Neuronal stem cell (in vitro differentiated cells): ENCODE results near the gene ENTPD3.

Experiments
- DNase-seq: peaks from one replicate; pipeline ENCODE4 v3.0.0-alpha.2; 2013; ENCODE audit warnings: low spot score
- H2AFZ ChIP-seq: one replicate; pipeline ENCODE4 v1.6.1; 2013; ENCODE audit warnings: mild to moderate bottlenecking, low read length, inconsistent platforms
- H2AK5ac ChIP-seq: 2 replicates; pipeline ENCODE4 v1.6.1; 2013; ENCODE audit warnings: low read depth, mild to moderate bottlenecking, inconsistent platforms, low read length, moderate library complexity, mixed read lengths
- H2BK120ac ChIP-seq: 2 replicates; pipeline ENCODE4 v1.6.1; 2013; ENCODE audit warnings: low read depth, mild to moderate bottlenecking, inconsistent platforms, low read length, moderate library complexity, mixed read lengths
- H2BK12ac ChIP-seq: one replicate; pipeline ENCODE4 v1.6.1; 2013; ENCODE audit warnings: low read length, inconsistent platforms
- H2BK15ac ChIP-seq: 2 replicates; pipeline ENCODE4 v1.6.1; 2013; ENCODE audit warnings: mild to moderate bottlenecking, low read length, inconsistent platforms, mixed read lengths
- H2BK5ac ChIP-seq: one replicate; pipeline ENCODE4 v1.6.1; 2013; ENCODE audit warnings: inconsistent platforms, mild to moderate bottlenecking, low read length, moderate library complexity
- H3K14ac ChIP-seq: one replicate; pipeline ENCODE4 v1.6.1; 2013; ENCODE audit warnings: low read length, inconsistent platforms
- H3K18ac ChIP-seq: 2 replicates; pipeline ENCODE4 v1.6.1; 2013; ENCODE audit warnings: low read length, inconsistent platforms
- H3K23ac ChIP-seq: 2 replicates; pipeline ENCODE4 v1.6.1; 2013; ENCODE audit warnings: low read depth, mild to moderate bottlenecking, mixed read lengths, low read length, inconsistent platforms; ENCODE audit not compliant: poor library complexity
- H3K27ac ChIP-seq: replicated peaks from 3 replicates; pipeline ENCODE4 v1.5.1; 2013; ENCODE audit warnings: low read length, inconsistent platforms
- H3K27me3 ChIP-seq, 3 experiments: 2 replicates each; pipeline ENCODE4 v1.6.1; 2013; ENCODE audit warnings: low read length in 3 of 3, mild to moderate bottlenecking in 2 of 3, inconsistent platforms in 1 of 3, low read depth in 1 of 3, mixed read lengths in 1 of 3, moderate library complexity in 1 of 3; ENCODE audit not compliant: control insufficient read depth in 3 of 3, insufficient read depth in 3 of 3
- H3K36me3 ChIP-seq, 2 donors: replicated peaks in 1 of 2; 2 replicates each; pipeline ENCODE4 v1.6.1; 2013; ENCODE audit warnings: low read length in 2 of 2; ENCODE audit not compliant: control insufficient read depth in 2 of 2, insufficient read depth in 2 of 2
- H3K4ac ChIP-seq: 2 replicates; pipeline ENCODE4 v1.6.1; 2013; ENCODE audit warnings: inconsistent platforms, mild to moderate bottlenecking, low read length, moderate library complexity
- H3K4me1 ChIP-seq, 2 donors: 1 replicate in 1 of 2; 2 replicates in 1 of 2; pipeline ENCODE4 v1.6.1; 2013; ENCODE audit warnings: low read length in 2 of 2, low read depth in 1 of 2; ENCODE audit not compliant: control insufficient read depth in 2 of 2, insufficient read depth in 1 of 2
- H3K4me2 ChIP-seq: one replicate; pipeline ENCODE4 v1.6.1; 2013; ENCODE audit warnings: mild to moderate bottlenecking, low read length, inconsistent platforms; ENCODE audit not compliant: insufficient read depth, poor library complexity, severe bottlenecking
- H3K4me3 ChIP-seq, 2 donors: 2 replicates each; pipeline ENCODE4 v1.5.1; 2013; ENCODE audit warnings: low read length in 2 of 2, mild to moderate bottlenecking in 2 of 2, inconsistent platforms in 1 of 2, moderate library complexity in 1 of 2
- H3K79me1 ChIP-seq: one replicate; pipeline ENCODE4 v1.6.1; 2013; ENCODE audit warnings: low read depth, mild to moderate bottlenecking, inconsistent platforms, low read length, moderate library complexity
- H3K9ac ChIP-seq: one replicate; pipeline ENCODE4 v1.6.1; 2013; ENCODE audit warnings: mild to moderate bottlenecking, low read depth, low read length, inconsistent platforms; ENCODE audit not compliant: poor library complexity
- H3K9me3 ChIP-seq, 2 donors: replicated peaks in 1 of 2; 2 replicates each; pipeline versions ENCODE3 to v1.6.1; 2013; ENCODE audit warnings: low read length in 2 of 2, mild to moderate bottlenecking in 2 of 2, inconsistent platforms in 1 of 2, low read depth in 1 of 2, mixed read lengths in 1 of 2, moderate library complexity in 1 of 2; ENCODE audit not compliant: control insufficient read depth in 2 of 2, insufficient read depth in 1 of 2
- H4K8ac ChIP-seq: one replicate; pipeline ENCODE4 v1.6.1; 2013; ENCODE audit warnings: low read depth, mild to moderate bottlenecking, inconsistent platforms, low read length, moderate library complexity
- H4K91ac ChIP-seq: one replicate; pipeline ENCODE4 v1.6.1; 2013; ENCODE audit warnings: low read length, low read depth, mild to moderate bottlenecking, inconsistent platforms; ENCODE audit not compliant: poor library complexity
- WGBS, 2 donors: extraction: QIAGEN DNeasy Blood & Tissue Kit; methylation state at CpG; one replicate each; pipeline ENCODE4 v1.1.7; 2013; ENCODE audit warnings: missing lambda C conversion rate in 2 of 2, mixed read lengths in 1 of 2; ENCODE audit not compliant: insufficient read length in 2 of 2, insufficient replicate concordance in 1 of 2; ENCODE audit errors: extremely low coverage in 2 of 2; 5-methylcytosine and 5-hydroxymethylcytosine counted together

The ENTPD3 gene

DNA sequence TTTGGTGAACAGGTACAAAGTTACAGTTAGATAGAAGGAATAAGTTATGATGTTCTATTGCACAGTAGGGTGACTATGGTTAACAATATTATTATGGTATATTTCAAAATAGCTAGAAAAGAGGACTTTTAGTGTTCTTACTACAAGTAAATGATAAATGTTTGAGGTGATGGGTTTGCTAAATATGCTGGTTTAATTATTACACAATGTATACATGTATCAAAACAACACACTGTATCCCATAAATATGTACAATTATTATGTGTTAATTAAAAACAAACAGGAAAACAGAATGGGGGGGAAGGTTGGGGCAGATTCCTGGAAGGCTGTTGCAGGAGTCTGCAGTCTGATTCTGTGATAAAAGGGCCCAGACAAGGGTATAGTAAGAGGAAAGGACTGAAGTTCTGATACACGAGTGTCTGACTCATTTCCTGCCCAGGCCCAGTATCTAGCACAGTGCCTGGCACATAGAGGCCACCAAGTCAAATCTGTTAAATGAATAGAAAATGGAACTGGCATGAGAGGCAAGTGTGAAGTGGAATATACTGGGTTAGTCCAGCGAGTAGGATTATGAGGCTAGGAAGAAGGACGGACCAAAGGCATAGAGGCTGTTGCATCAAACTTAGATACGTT, 7.2 kb upstream of the ENTPD3 start:
- H2AK5ac ChIP-seq: no peak overlapping the region
- no peak overlapping the region for H2BK120ac ChIP-seq
- no peak overlapping the region for H3K27ac ChIP-seq
- H3K4me3 ChIP-seq: no peak overlapping the region
- H3K4me1 ChIP-seq: peaks cover 0 to 2% of the 10 kb centered on the region in 2 donors
- DNase-seq: no peak
- no peak overlapping the region for H3K23ac ChIP-seq
- no CpG with 5 or more reads among the region's 4 CpGs for WGBS, 2 donors
- no peak overlapping the region for H3K9ac ChIP-seq
- H2BK5ac ChIP-seq: no peak overlapping the region
- no peak overlapping the region for H2BK12ac ChIP-seq
- H3K9me3 ChIP-seq: no peaks in the 10 kb centered on the region
- H2BK15ac ChIP-seq: no peak overlapping the region
- no peak overlapping the region for H4K8ac ChIP-seq
- H3K4me2 ChIP-seq: no peak overlapping the region
- no peak overlapping the region for H3K18ac ChIP-seq
- H3K36me3 ChIP-seq: no peaks in the 10 kb centered on the region
- H3K14ac ChIP-seq: no peak overlapping the region
- H2AFZ ChIP-seq: no peak overlapping the region
- H3K27me3 ChIP-seq: no peaks in the 10 kb centered on the region
- no peaks in the 10 kb centered on the region for H3K79me1 ChIP-seq
- no peak overlapping the region for H4K91ac ChIP-seq
- no peak overlapping the region for H3K4ac ChIP-seq

DNA sequence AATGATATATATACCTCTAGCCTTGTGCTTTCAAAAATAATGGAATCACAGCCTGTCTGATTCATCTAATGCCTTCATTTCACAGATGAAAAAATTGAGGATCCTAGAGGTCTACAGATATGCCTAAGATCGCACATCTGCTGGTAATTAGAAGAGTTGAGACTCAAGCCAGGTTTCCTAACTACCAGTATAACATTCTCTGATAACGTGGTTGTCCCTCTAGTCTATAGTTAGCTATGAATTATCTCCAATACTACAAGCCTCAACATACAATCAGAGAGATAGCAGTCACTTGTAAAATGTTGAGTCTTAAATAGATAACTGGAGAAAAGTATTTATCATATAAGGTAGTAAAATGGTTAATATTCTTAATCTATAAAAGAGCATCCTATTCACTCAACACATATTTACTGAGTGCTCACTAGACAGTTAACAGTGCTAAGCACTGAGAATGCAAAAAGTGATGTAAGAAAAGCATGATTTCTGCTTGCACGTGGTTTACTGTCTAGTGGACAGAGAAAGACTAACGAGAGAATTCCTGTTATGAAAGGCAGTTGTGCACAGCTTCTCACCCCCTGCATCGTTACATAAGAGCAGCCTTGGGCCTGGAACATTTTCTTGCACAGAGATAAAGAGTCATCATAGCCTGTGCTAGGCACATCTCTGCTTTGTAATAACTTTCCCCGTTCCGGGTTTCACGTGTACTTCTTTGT, 4.9 kb upstream of the ENTPD3 start:
- no peaks in the 10 kb centered on the region for H3K79me1 ChIP-seq
- no peak overlapping the region for H2AFZ ChIP-seq
- no peak overlapping the region for H3K4me2 ChIP-seq

DNA sequence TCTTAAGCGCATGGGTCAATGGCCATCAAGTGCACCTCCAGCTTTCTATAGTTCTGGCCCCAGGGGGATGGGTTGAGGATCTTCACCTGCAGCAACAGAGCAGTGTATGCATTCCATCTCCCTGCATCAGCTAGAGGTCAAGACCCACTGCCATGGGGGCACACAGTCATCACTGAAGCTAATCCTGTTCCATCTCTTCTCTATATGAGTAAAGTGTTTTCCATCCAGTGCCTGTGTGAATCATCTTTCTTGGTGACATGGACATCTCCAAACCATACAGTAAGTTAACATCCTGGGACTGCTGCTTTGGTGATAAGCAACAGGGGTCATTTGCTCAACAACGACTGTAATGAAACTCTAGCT, 4.4 kb upstream of the ENTPD3 start:
- no CpG with 5 or more reads among the region's 2 CpGs for WGBS, 2 donors
- no peak overlapping the region for H2BK120ac ChIP-seq

More for the DNA sequence above, 4.9 kb upstream of the ENTPD3 start:
- H3K4me1 ChIP-seq: peaks cover 0 to 4% of the 10 kb centered on the region in 2 donors
- DNase-seq: no peak
- H2AK5ac ChIP-seq: no peak overlapping the region
- no peaks in the 10 kb centered on the region for H3K9me3 ChIP-seq
- H3K4ac ChIP-seq: no peak overlapping the region
- no peak overlapping the region for H4K8ac ChIP-seq
- no peak overlapping the region for H2BK12ac ChIP-seq
- H3K14ac ChIP-seq: no peak overlapping the region
- no peak overlapping the region for H3K18ac ChIP-seq
- H3K27ac ChIP-seq: no peak overlapping the region
- no peak overlapping the region for H3K23ac ChIP-seq
- H3K9ac ChIP-seq: no peak overlapping the region
- H2BK5ac ChIP-seq: no peak overlapping the region
- H2BK15ac ChIP-seq: no peak overlapping the region
- H2BK120ac ChIP-seq: no peak overlapping the region
- H3K4me3 ChIP-seq: no peak overlapping the region
- H4K91ac ChIP-seq: no peak overlapping the region
- H3K36me3 ChIP-seq: no peaks in the 10 kb centered on the region
- no CpG with 5 or more reads among the region's 8 CpGs for WGBS, 2 donors
- peaks cover 2 to 21% (median 13%) of the 10 kb centered on the region in 3 experiments for H3K27me3 ChIP-seq

DNA sequence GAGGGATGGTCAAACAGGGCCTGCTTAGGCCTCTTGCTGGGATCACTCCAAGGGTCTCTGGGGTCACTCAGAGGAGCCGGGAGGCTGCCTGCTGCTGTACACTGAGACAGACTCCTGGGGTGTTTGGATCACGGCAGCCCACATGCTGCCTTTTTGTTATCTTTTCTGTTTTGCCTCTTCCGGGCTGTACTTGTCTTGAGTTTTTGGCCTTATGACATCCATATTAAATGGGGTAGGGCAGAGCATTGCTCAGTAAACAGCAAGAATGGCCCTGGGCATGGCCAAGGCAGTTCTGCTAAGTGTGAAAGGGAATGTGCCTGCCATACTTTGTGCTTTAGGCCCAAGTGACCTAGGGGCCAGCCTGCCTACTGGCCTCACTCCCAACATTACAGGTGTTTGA, 771 bp upstream of the ENTPD3 start:
- Histone ChIP-seq H3K27ac (no peak overlapping the region), H3K14ac (no peak overlapping the region), H3K9me3 (peaks cover 0 to 1% of the 10 kb centered on the region in 2 donors)

More for the DNA sequence above, 4.4 kb upstream of the ENTPD3 start:
- Histone ChIP-seq H3K27me3 (peaks cover 2 to 26% (median 19%) of the 10 kb centered on the region in 3 experiments), H2BK12ac (no peak overlapping the region), H3K36me3 (no peaks in the 10 kb centered on the region), H3K4me1 (peaks cover 0 to 5% of the 10 kb centered on the region in 2 donors), H3K4me3 (no peak overlapping the region), H3K18ac (no peak overlapping the region), H2AFZ (no peak overlapping the region), H3K14ac (no peak overlapping the region), H4K91ac (no peak overlapping the region), H2BK5ac (no peak overlapping the region), H3K9me3 (no peaks in the 10 kb centered on the region), H3K23ac (no peak overlapping the region), H4K8ac (no peak overlapping the region), H3K27ac (no peak overlapping the region), H2AK5ac (no peak overlapping the region), H3K4ac (no peak overlapping the region), H3K9ac (no peak overlapping the region), H2BK15ac (no peak overlapping the region), H3K79me1 (no peaks in the 10 kb centered on the region), H3K4me2 (no peak overlapping the region)
- DNase-seq: no peak

More for the DNA sequence above, 771 bp upstream of the ENTPD3 start:
- no peak for DNase-seq
- no peak overlapping the region for H4K91ac ChIP-seq
- H3K36me3 ChIP-seq: no peaks in the 10 kb centered on the region
- H2BK120ac ChIP-seq: no peak overlapping the region
- no peak overlapping the region for H3K4me2 ChIP-seq
- H2AK5ac ChIP-seq: no peak overlapping the region
- no peak overlapping the region for H4K8ac ChIP-seq
- no peak overlapping the region for H2AFZ ChIP-seq
- peaks cover 2 to 49% (median 37%) of the 10 kb centered on the region in 3 experiments for H3K27me3 ChIP-seq
- no peaks in the 10 kb centered on the region for H3K79me1 ChIP-seq
- H3K4ac ChIP-seq: no peak overlapping the region
- H2BK12ac ChIP-seq: no peak overlapping the region
- H3K18ac ChIP-seq: no peak overlapping the region
- no peak overlapping the region for H2BK5ac ChIP-seq
- no peak overlapping the region for H2BK15ac ChIP-seq
- no peak overlapping the region for H3K23ac ChIP-seq
- H3K9ac ChIP-seq: no peak overlapping the region
- no CpG with 5 or more reads among the region's 3 CpGs for WGBS, 2 donors
- H3K4me3 ChIP-seq: no peak overlapping the region
- peaks cover 0 to 5% of the 10 kb centered on the region in 2 donors for H3K4me1 ChIP-seq
